Fibroblast of lung (primary cell): Measurements from ENCODE around the gene AP1G2. TPM values are rescaled to one million over a fixed set of nuclear protein-coding genes. Genes with fewer than 3 reads are reported as not detected.

Experiments used
- DNase-seq, 2 donors: peaks; one replicate each; pipeline versions ENCODE4 v3.0.0 to v3.0.0-alpha.2; 2010; ENCODE audit warnings: low read depth in 2 of 2
- H2AFZ ChIP-seq: 2 replicates; pipeline ENCODE4 v1.5.1; 2012; ENCODE audit warnings: low read length, control low read depth, inconsistent platforms
- H3K27ac ChIP-seq: 2 replicates; pipeline ENCODE4 v1.5.1; 2011; ENCODE audit warnings: low read length, control low read depth; ENCODE audit not compliant: insufficient read depth
- H3K27me3 ChIP-seq: 2 replicates; pipeline ENCODE4 v1.5.1; 2011; ENCODE audit warnings: mild to moderate bottlenecking, low read length; ENCODE audit not compliant: control insufficient read depth, insufficient read depth
- H3K36me3 ChIP-seq: 2 replicates; pipeline ENCODE4 v1.5.1; 2011; ENCODE audit warnings: low read length; ENCODE audit not compliant: control insufficient read depth, insufficient read depth
- H3K4me1 ChIP-seq: 2 replicates; pipeline ENCODE4 v1.5.1; 2011; ENCODE audit warnings: low read length; ENCODE audit not compliant: control insufficient read depth, insufficient read depth; ENCODE audit errors: extremely low read depth
- H3K4me2 ChIP-seq: 2 replicates; pipeline ENCODE4 v1.5.1; 2011; ENCODE audit warnings: low read length, control low read depth; ENCODE audit not compliant: insufficient read depth; ENCODE audit errors: extremely low read depth
- H3K4me3 ChIP-seq, 4 experiments: fragments of 200-600 bp in 1 of 4; sonication (generic) in 1 of 4; replicated peaks in 1 of 4; 2 replicates each; pipeline ENCODE4 v1.5.1; 2011 to 2016; ENCODE audit warnings: low read length in 4 of 4, low read depth in 3 of 4, mild to moderate bottlenecking in 3 of 4, control low read depth in 2 of 4, inconsistent platforms in 1 of 4, mixed read lengths in 1 of 4; ENCODE audit not compliant: insufficient read depth in 1 of 4; ENCODE audit errors: control extremely low read depth in 1 of 4
- H3K79me2 ChIP-seq: 2 replicates; pipeline ENCODE4 v1.5.1; 2012; ENCODE audit warnings: mild to moderate bottlenecking, low read length, inconsistent platforms; ENCODE audit not compliant: control insufficient read depth, insufficient read depth
- H3K9ac ChIP-seq: 2 replicates; pipeline ENCODE4 v1.5.1; 2011; ENCODE audit warnings: mild to moderate bottlenecking, low read length, control low read depth; ENCODE audit not compliant: insufficient read depth
- H3K9me3 ChIP-seq: 2 replicates; pipeline ENCODE4 v1.5.1; 2012; ENCODE audit warnings: low read depth, low read length; ENCODE audit not compliant: control insufficient read depth, insufficient read depth
- H4K20me1 ChIP-seq: 2 replicates; pipeline ENCODE4 v1.5.1; 2011; ENCODE audit warnings: low read length; ENCODE audit not compliant: control insufficient read depth, insufficient read depth; ENCODE audit errors: extremely low read depth
- EZH2 ChIP-seq: IDR thresholded peaks from 2 replicates; pipeline ENCODE4 v1.5.1; 2012; ENCODE audit warnings: low read length, control low read depth, mild to moderate bottlenecking; ENCODE audit errors: missing control alignments
- polyA plus RNA-seq, 2 donors: library from polyadenylated mRNA; depleted of rRNA in 1 of 2; stranded (reverse) in 1 of 2; unstranded in 1 of 2; fragments of >200 nt; gene quantifications; 2 replicates each; pipeline ENCODE4 v1.2.1, GENCODE V29; 2011 to 2012; ENCODE audit warnings: missing spikeins in 1 of 2
- total RNA-seq: library from RNA; depleted of rRNA; stranded (reverse); fragments of >200 nt; gene quantifications from 2 replicates; pipeline ENCODE4 v1.2.1, GENCODE V29; 2014
- TF ChIP-seq, protein P1 (sequence below), 2 donors: IDR thresholded peaks in 1 of 2; conservative IDR thresholded peaks in 1 of 2; 1 replicate in 1 of 2; 2 replicates in 1 of 2; pipeline ENCODE4 v1.5.1; 2011 to 2012; ENCODE audit warnings: low read length in 2 of 2, control low read depth in 1 of 2, inconsistent platforms in 1 of 2, low read depth in 1 of 2, mild to moderate bottlenecking in 1 of 2

Gene AP1G2
- total and polyA plus RNA-seq, 2 donors (not counting 1 experiment from before 2014, with no cell fraction given) = 7.9 to 9.2 TPM

DNA sequence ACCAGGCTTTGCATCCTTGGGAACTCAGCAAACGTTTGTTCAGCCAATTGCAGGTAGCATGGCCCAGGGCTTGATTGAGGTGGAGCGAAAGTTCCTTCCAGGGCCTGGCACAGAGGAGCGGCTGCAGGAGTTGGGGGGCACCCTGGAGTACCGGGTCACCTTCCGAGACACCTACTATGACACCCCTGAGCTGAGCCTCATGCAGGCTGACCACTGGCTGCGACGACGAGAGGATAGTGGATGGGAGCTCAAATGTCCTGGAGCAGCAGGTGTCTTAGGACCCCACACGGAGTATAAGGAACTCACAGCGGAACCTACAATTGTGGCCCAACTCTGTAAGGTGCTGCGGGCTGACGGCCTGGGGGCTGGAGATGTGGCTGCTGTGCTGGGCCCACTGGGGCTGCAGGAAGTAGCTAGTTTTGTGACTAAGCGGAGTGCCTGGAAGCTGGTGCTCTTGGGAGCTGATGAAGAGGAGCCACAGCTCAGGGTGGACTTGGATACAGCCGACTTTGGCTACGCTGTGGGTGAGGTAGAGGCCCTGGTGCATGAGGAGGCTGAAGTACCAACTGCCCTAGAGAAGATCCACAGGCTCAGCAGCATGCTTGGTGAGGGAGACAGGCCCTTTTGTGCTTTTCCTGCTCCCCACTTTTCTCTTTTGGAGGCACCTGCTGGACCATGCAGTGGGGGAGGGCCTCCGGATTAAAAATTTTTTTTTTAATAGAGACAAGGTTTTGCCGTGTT, 10.7 kb downstream of the AP1G2 start:
- H3K4me3 ChIP-seq = peak overlapping the region; percentile 67 to 96 (median 93)
- peak overlapping the region; percentile 82 for H3K4me2 ChIP-seq
- no peaks in the 10 kb centered on the region for H3K27me3 ChIP-seq
- DNase-seq = no peak
- H3K9ac ChIP-seq = peak overlapping the region; percentile 73
- H3K36me3 ChIP-seq = no peaks in the 10 kb centered on the region
- H3K4me1 ChIP-seq = peaks cover 4% of the 10 kb centered on the region
- H3K79me2 ChIP-seq = peaks cover 7% of the 10 kb centered on the region
- no peak for TF ChIP-seq EZH2
- TF ChIP-seq, protein P1, sequence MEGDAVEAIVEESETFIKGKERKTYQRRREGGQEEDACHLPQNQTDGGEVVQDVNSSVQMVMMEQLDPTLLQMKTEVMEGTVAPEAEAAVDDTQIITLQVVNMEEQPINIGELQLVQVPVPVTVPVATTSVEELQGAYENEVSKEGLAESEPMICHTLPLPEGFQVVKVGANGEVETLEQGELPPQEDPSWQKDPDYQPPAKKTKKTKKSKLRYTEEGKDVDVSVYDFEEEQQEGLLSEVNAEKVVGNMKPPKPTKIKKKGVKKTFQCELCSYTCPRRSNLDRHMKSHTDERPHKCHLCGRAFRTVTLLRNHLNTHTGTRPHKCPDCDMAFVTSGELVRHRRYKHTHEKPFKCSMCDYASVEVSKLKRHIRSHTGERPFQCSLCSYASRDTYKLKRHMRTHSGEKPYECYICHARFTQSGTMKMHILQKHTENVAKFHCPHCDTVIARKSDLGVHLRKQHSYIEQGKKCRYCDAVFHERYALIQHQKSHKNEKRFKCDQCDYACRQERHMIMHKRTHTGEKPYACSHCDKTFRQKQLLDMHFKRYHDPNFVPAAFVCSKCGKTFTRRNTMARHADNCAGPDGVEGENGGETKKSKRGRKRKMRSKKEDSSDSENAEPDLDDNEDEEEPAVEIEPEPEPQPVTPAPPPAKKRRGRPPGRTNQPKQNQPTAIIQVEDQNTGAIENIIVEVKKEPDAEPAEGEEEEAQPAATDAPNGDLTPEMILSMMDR (conservative IDR thresholded peaks at IDR 0.05 in 1 of 2, IDR thresholded peaks at IDR 0.05 in 1 of 2; ENCODE audit: low read depth in 1 of 2, low read length in 2 of 2) = no peak
- peak overlapping the region; percentile 85 for H2AFZ ChIP-seq
- H3K9me3 ChIP-seq = no peaks in the 10 kb centered on the region
- H4K20me1 ChIP-seq = no peaks in the 10 kb centered on the region
- H3K27ac ChIP-seq = peak overlapping the region; percentile 79

DNA sequence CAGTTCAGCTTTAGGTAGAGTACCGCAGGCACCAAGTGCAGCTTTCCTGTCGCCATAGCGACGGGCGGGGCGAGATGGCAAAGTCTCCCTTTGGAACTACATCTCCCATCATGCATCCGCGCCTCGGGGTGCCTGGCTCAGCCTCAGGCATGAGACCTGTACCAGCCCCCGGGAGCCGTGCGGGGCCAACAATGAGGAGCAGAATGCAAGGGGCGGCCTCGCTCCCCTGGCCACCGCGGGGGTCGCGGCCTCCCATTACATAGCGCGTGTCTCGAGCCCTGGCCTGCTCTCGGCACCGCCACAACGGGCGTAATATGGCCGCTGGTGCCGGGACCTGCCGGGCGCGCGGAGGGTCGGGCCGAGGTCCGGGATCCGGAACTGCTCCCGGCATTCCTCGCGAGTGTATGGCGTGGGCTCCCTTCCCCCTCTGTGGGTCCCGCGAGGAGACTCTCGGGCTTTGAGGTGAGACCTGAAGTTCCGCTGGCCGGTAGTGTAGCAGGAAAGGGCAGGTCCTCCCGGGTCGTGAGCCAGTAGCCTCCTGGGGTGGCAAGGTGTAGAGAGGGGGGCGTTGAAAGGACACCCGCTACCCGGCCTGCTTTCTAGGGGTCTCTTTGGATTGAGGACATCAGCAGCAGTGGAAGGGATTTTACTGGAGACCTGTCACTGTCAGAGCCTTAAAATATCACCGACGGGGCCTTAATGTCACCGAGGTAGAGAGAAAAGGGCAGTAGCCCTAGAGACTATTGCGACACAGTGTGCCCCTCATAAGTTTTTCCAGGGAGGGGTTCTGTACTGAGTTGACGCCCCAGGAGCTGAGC, 11.5 kb downstream of the AP1G2 start, which contains the start of gene THTPA:
THTPA (plus strand) TSS at position 390 of the 818 bp plus-strand sequence. CDS start 487 bp downstream, outside the sequence.
- H3K4me2 ChIP-seq = peak within 1 kb of the TSS; percentile 82

More for the DNA sequence above, 11.5 kb downstream of the AP1G2 start, which contains the start of gene THTPA:
- H2AFZ ChIP-seq = peak within 1 kb of the TSS; percentile 85
- no peaks in the 10 kb centered on the region for H3K36me3 ChIP-seq
- H3K27ac ChIP-seq = peak within 1 kb of the TSS; percentile 79
- TF ChIP-seq, protein P1 (conservative IDR thresholded peaks at IDR 0.05 in 1 of 2, IDR thresholded peaks at IDR 0.05 in 1 of 2; ENCODE audit: low read depth in 1 of 2, low read length in 2 of 2) = no peak
- no peak for TF ChIP-seq EZH2
- H3K9me3 ChIP-seq = no peaks in the 10 kb centered on the region
- H3K4me1 ChIP-seq = peaks cover 4% of the 10 kb centered on the region
- peak; percentile 85 to 87 for DNase-seq
- peaks cover 7% of the 10 kb centered on the region for H3K79me2 ChIP-seq
- H4K20me1 ChIP-seq = no peaks in the 10 kb centered on the region
- H3K9ac ChIP-seq = peak within 1 kb of the TSS; percentile 73
- H3K27me3 ChIP-seq = no peaks in the 10 kb centered on the region
- peak within 1 kb of the TSS; percentile 67 to 96 (median 93) for H3K4me3 ChIP-seq
